ENCODE data around the gene RFLNA. TPM values are rescaled to one million over a fixed set of nuclear protein-coding genes. Genes with fewer than 3 reads are reported as not detected.

Gene RFLNA
- total RNA-seq, 2 experiments from 2014 or later = not detected

GRCh38 chr12:124347335-124347734 lies 52.4 kb downstream of the RFLNA start:
- ChIA-PET CTCF (ENCODE audit: unreplicated experiment) (interaction anchor here (0.6 kb wide), 1 partner anchor 16 kb away, joined by 3 read pairs; no protein-coding TSS in a partner anchor), POLR2A (interaction anchor here (0.7 kb wide), 1 partner anchor 410 kb away, joined by 3 read pairs; no protein-coding TSS in a partner anchor)
- Histone ChIP-seq H3K9me3 (ENCODE audit: low read length) (no peaks in the 10 kb centered on the region), H3K4me2 (ENCODE audit: low read length) (no peak overlapping the region), H3K27ac (ENCODE audit: low read depth, low read length, poor library complexity, severe bottlenecking) (no peak overlapping the region), H4K20me1 (ENCODE audit: insufficient read depth, low read length) (no peaks in the 10 kb centered on the region), H3K4me3 (ENCODE audit: low read depth, low read length, poor library complexity, severe bottlenecking) (no peak overlapping the region), H2AFZ (ENCODE audit: low read length) (no peak overlapping the region), H3K79me2 (ENCODE audit: insufficient read depth, low read depth, low read length) (no peaks in the 10 kb centered on the region), H3K4me1 (ENCODE audit: insufficient read depth, low read length, poor library complexity, severe bottlenecking) (no peaks in the 10 kb centered on the region), H3K9me2 (ENCODE audit: insufficient read depth, low read length) (no peaks in the 10 kb centered on the region), H3K36me3 (ENCODE audit: insufficient read depth, low read length) (peaks cover 29% of the 10 kb centered on the region)
- no peak for DNase-seq (ENCODE audit: low spot score)
- TF ChIP-seq EZH2phosphoT487 (IDR thresholded peaks at IDR 0.05; ENCODE audit: borderline replicate concordance, low read depth, low read length) (no peak), CTCF (conservative IDR thresholded peaks at IDR 0.05; ENCODE audit: low read length) (no peak)
- intact Hi-C loops (cut with micrococcal nuclease; ENCODE audit: unreplicated experiment) = no loop called here
- BruUV-seq (replicated peaks) = no TSS peak

- no peaks in the 10 kb centered on the region for H3K4me1 ChIP-seq (ENCODE audit: insufficient read depth, low read length, poor library complexity, severe bottlenecking)
- ChIA-PET CTCF (ENCODE audit: unreplicated experiment) (interaction anchor here (0.5 to 0.6 kb wide), 2 partner anchors 397 to 769 kb away, joined by 3 to 5 read pairs; no protein-coding TSS in a partner anchor), POLR2A (no interaction called here)
- peak; percentile 77 for TF ChIP-seq CTCF (conservative IDR thresholded peaks at IDR 0.05; ENCODE audit: low read length)
- no peak for TF ChIP-seq EZH2phosphoT487 (IDR thresholded peaks at IDR 0.05; ENCODE audit: borderline replicate concordance, low read depth, low read length)
- no peaks in the 10 kb centered on the region for H4K20me1 ChIP-seq (ENCODE audit: insufficient read depth, low read length)
- peak; percentile 23 for DNase-seq (ENCODE audit: low spot score)
- H3K27ac ChIP-seq (ENCODE audit: low read depth, low read length, poor library complexity, severe bottlenecking) = no peak overlapping the region
- no peak overlapping the region for H3K4me2 ChIP-seq (ENCODE audit: low read length)
- no peak overlapping the region for H3K4me3 ChIP-seq (ENCODE audit: low read depth, low read length, poor library complexity, severe bottlenecking)
- H3K36me3 ChIP-seq (ENCODE audit: insufficient read depth, low read length) = peaks cover 24% of the 10 kb centered on the region
- no peak overlapping the region for H2AFZ ChIP-seq (ENCODE audit: low read length)
- BruUV-seq (replicated peaks) = no TSS peak
- no peaks in the 10 kb centered on the region for H3K9me2 ChIP-seq (ENCODE audit: insufficient read depth, low read length)
- H3K9me3 ChIP-seq (ENCODE audit: low read length) = no peaks in the 10 kb centered on the region
- intact Hi-C loops (cut with micrococcal nuclease; ENCODE audit: unreplicated experiment) = loop anchor here (1.0 kb wide), 1 partner anchor 419 kb away; no protein-coding TSS in a partner anchor
- H3K79me2 ChIP-seq (ENCODE audit: insufficient read depth, low read depth, low read length) = no peaks in the 10 kb centered on the region
Observed at GRCh38 chr12:124347805-124348658, 53.1 kb downstream of the RFLNA start.
